PC-9 (cell line): ENCODE results near the gene PCSK5. TPM values are rescaled to one million over a fixed set of nuclear protein-coding genes. Genes with fewer than 3 reads are reported as not detected.

Experiments
- BruUV-seq: library from RNA; stranded (reverse); fragments of 400-500 nt; replicated peaks from 2 replicates; lab custom pipeline; 2021; lab: Mats Ljungman, UMichigan
- CTCF ChIA-PET: fragments of 300-600 bp; sonication (Branson Sonifier 250); formaldehyde crosslinking; loops from one replicate; lab custom pipeline; 2022; ENCODE audit warnings: antibody characterized with exemption; lab: Charles Lee
- POLR2A ChIA-PET: fragments of 300-600 bp; sonication (Branson Sonifier 250); formaldehyde crosslinking; loops from one replicate; lab custom pipeline; 2022; ENCODE audit warnings: antibody characterized with exemption; ENCODE audit not compliant: unreplicated experiment; lab: Charles Lee
- DNase-seq, 2 experiments: peaks; one replicate each; pipeline versions ENCODE4 v3.0.0 to v3.0.0-alpha.2; 2015 to 2022; ENCODE audit warnings: mixed read lengths in 1 of 2
- H2AFZ ChIP-seq: fragments of 200-600 bp; sonication (generic); 2 replicates; pipeline ENCODE4 v1.8.1; 2017; ENCODE audit warnings: antibody characterized with exemption
- H3F3A ChIP-seq: fragments of 200-600 bp; sonication (generic); 2 replicates; pipeline ENCODE4 v1.8.1; 2017; ENCODE audit warnings: antibody characterized with exemption, mild to moderate bottlenecking, low read depth; ENCODE audit not compliant: insufficient read depth
- H3K27ac ChIP-seq: fragments of 200-600 bp; sonication (generic); 2 replicates; pipeline ENCODE4 v1.6.1; 2016; ENCODE audit warnings: mixed run types
- H3K27me3 ChIP-seq: fragments of 200-600 bp; sonication (generic); 2 replicates; pipeline ENCODE4 v1.6.1; 2016; ENCODE audit warnings: low read depth, mixed run types; ENCODE audit not compliant: insufficient read depth
- H3K36me3 ChIP-seq: fragments of 200-600 bp; sonication (generic); 2 replicates; pipeline ENCODE4 v1.6.1; 2016; ENCODE audit warnings: low read depth, mixed run types
- H3K4me1 ChIP-seq: fragments of 200-600 bp; sonication (generic); replicated peaks from 2 replicates; pipeline ENCODE4 v1.6.1; 2016; ENCODE audit warnings: mixed run types; ENCODE audit not compliant: insufficient read depth
- H3K4me2 ChIP-seq: fragments of 200-600 bp; sonication (generic); 2 replicates; pipeline ENCODE4 v1.6.1; 2017; ENCODE audit warnings: mixed run types
- H3K4me3 ChIP-seq: fragments of 200-600 bp; sonication (generic); 2 replicates; pipeline ENCODE4 v1.6.1; 2016; ENCODE audit warnings: mixed run types
- H3K79me2 ChIP-seq: fragments of 200-600 bp; sonication (generic); 2 replicates; pipeline ENCODE4 v1.6.1; 2017; ENCODE audit warnings: low read depth, mixed run types
- H3K9me2 ChIP-seq: fragments of 200-600 bp; sonication (generic); 2 replicates; pipeline ENCODE4 v1.8.1; 2017; ENCODE audit warnings: mild to moderate bottlenecking; ENCODE audit not compliant: insufficient read depth
- H3K9me3 ChIP-seq: fragments of 200-600 bp; sonication (generic); 2 replicates; pipeline ENCODE4 v1.8.1; 2016; ENCODE audit warnings: low read depth; ENCODE audit not compliant: insufficient read depth
- H4K20me1 ChIP-seq: fragments of 200-600 bp; sonication (generic); 2 replicates; pipeline ENCODE4 v1.8.1; 2017; ENCODE audit not compliant: insufficient read depth
- CTCF ChIP-seq: fragments of 200-600 bp; sonication (generic); conservative IDR thresholded peaks from 2 replicates; pipeline ENCODE4 v1.6.1; 2017; ENCODE audit warnings: mixed run types, antibody characterized with exemption, mild to moderate bottlenecking, moderate library complexity
- EZH2 ChIP-seq: fragments of 200-600 bp; sonication (generic); IDR thresholded peaks from 2 replicates; pipeline ENCODE4 v1.8.0; 2017; ENCODE audit warnings: antibody characterized with exemption, low read depth
- intact Hi-C: fragments of 100-400 bp; cut with micrococcal nuclease; formaldehyde crosslinking; loops from one replicate; pipeline ENCODE4 v1.10.0; 2022; ENCODE audit not compliant: unreplicated experiment
- total RNA-seq: library from RNA; stranded (reverse); gene quantifications from 2 replicates; pipeline ENCODE4 v1.2.3, GENCODE V29; 2021

Gene PCSK5
- total RNA-seq, 1 experiment from 2014 or later, result 8.2 TPM

- Histone ChIP-seq H3K9me3 (no peaks in the 10 kb centered on the region), H3K4me2 (no peak overlapping the region), H3K79me2 (no peaks in the 10 kb centered on the region), H3K27ac (no peak overlapping the region), H3K4me1 (no peaks in the 10 kb centered on the region), H2AFZ (no peak overlapping the region), H3K4me3 (no peak overlapping the region), H4K20me1 (no peaks in the 10 kb centered on the region), H3K36me3 (no peaks in the 10 kb centered on the region), H3K27me3 (no peaks in the 10 kb centered on the region), H3F3A (peaks cover 4% of the 10 kb centered on the region; the same call in 1 of the 2 replicates), H3K9me2 (no peaks in the 10 kb centered on the region)
- TF ChIP-seq CTCF (no peak), EZH2 (no peak)
- peak; percentile 56 to 58 for DNase-seq
- ChIA-PET POLR2A (interaction anchor here (0.6 to 0.7 kb wide), 2 partner anchors 941 to 965 kb away, joined by 3 to 4 read pairs; no protein-coding TSS in a partner anchor), CTCF (no interaction called here)
- intact Hi-C loops, result no loop called here
- BruUV-seq, result no TSS peak
These were observed 219.5 kb downstream of the PCSK5 start for GRCh38 chr9:76109953-76110352.

GRCh38 chr9:76112151-76112550 lies 221.7 kb downstream of the PCSK5 start:
- Histone ChIP-seq H3K4me3 (no peak overlapping the region), H3K9me3 (no peaks in the 10 kb centered on the region), H2AFZ (no peak overlapping the region), H4K20me1 (no peaks in the 10 kb centered on the region), H3K4me2 (no peak overlapping the region), H3K36me3 (no peaks in the 10 kb centered on the region), H3K27ac (no peak overlapping the region), H3K9me2 (no peaks in the 10 kb centered on the region), H3K27me3 (no peaks in the 10 kb centered on the region), H3K79me2 (no peaks in the 10 kb centered on the region), H3F3A (peaks cover 4% of the 10 kb centered on the region; the same call in 1 of the 2 replicates), H3K4me1 (0 out of 2 replicates have a peak, but pooled peaks cover 7% of the 10 kb centered on the region)
- no peak for DNase-seq
- ChIA-PET POLR2A (no interaction called here), CTCF (no interaction called here)
- intact Hi-C loops, result no loop called here
- TF ChIP-seq EZH2 (no peak), CTCF (no peak)
- no TSS peak for BruUV-seq

- H4K20me1 ChIP-seq, result no peaks in the 10 kb centered on the region
- no peaks in the 10 kb centered on the region for H3K79me2 ChIP-seq
- DNase-seq, result no peak
- no peaks in the 10 kb centered on the region for H3K9me3 ChIP-seq
- 0 out of 2 replicates have a peak, but pooled peaks cover 3% of the 10 kb centered on the region for H3K36me3 ChIP-seq
- H3K4me2 ChIP-seq, result no peak overlapping the region
- no peaks in the 10 kb centered on the region for H3K9me2 ChIP-seq
- intact Hi-C loops, result no loop called here
- no peak overlapping the region for H3K4me3 ChIP-seq
- no peaks in the 10 kb centered on the region for H3K27me3 ChIP-seq
- no peak overlapping the region for H3K27ac ChIP-seq
- CTCF ChIA-PET, result no interaction called here
- BruUV-seq, result no TSS peak
- POLR2A ChIA-PET, result no interaction called here
- H3F3A ChIP-seq, result peaks cover 4% of the 10 kb centered on the region; the same call in 1 of the 2 replicates
- H2AFZ ChIP-seq, result no peak overlapping the region
- TF ChIP-seq EZH2, result no peak
- TF ChIP-seq CTCF, result no peak
- H3K4me1 ChIP-seq, result 0 out of 2 replicates have a peak, but pooled peaks cover 7% of the 10 kb centered on the region
These were observed 223.7 kb downstream of the PCSK5 start for GRCh38 chr9:76114144-76114543.
